Esophagus muscularis mucosa (tissue), 3 donors: ENCODE measurements around the gene CDH22.

ENCODE experiments used
- CTCF ChIP-seq, 3 experiments: fragments of 200-600 bp in 2 of 3; fragments of 450-650 bp in 1 of 3; sonication (generic) in 2 of 3; IDR thresholded peaks; one replicate each; pipeline ENCODE4 v1.5.1; 2017 to 2019; ENCODE audit warnings: antibody characterized with exemption in 3 of 3, mild to moderate bottlenecking in 2 of 3, moderate library complexity in 1 of 3
- EP300 ChIP-seq: sonication (generic); formaldehyde crosslinking; IDR thresholded peaks from one replicate; pipeline ENCODE4 v1.6.1; 2017; ENCODE audit warnings: antibody characterized with exemption

- TF ChIP-seq EP300 = no peak
- TF ChIP-seq CTCF (IDR thresholded peaks at IDR 0.05) = no peak
Observed at GRCh38 chr20:46156065-46156464, 152.2 kb downstream of the CDH22 start.
